Measurements from ENCODE around the gene TRAPPC14. TPM values are rescaled to one million over a fixed set of nuclear protein-coding genes. Genes with fewer than 3 reads are reported as not detected.

Gene TRAPPC14
- total RNA-seq, 1 experiment from 2014 or later, result 8.1 TPM

GRCh38 chr7:100126239-100126930 lies 32.1 kb downstream of the TRAPPC14 start:
- no peak for DNase-seq (ENCODE audit: low read depth)

- DNase-seq (ENCODE audit: low read depth), result no peak
Measured at GRCh38 chr7:100124301-100125230, 34.0 kb downstream of the TRAPPC14 start.

- DNase-seq (ENCODE audit: low read depth), result no peak
Measured at GRCh38 chr7:100122568-100122967, 36.0 kb downstream of the TRAPPC14 start.

- no peak for DNase-seq (ENCODE audit: low read depth)
Measured at GRCh38 chr7:100122067-100122466, 36.5 kb downstream of the TRAPPC14 start.

GRCh38 chr7:100120733-100121036 lies 37.8 kb downstream of the TRAPPC14 start:
- no peak for DNase-seq (ENCODE audit: low read depth)

GRCh38 chr7:100119970-100120732 lies 38.4 kb downstream of the TRAPPC14 start:
- peak; percentile 70 for DNase-seq (ENCODE audit: low read depth)

GRCh38 chr7:100119072-100119969 lies 39.2 kb downstream of the TRAPPC14 start, which contains the start of the genes CNPY4 and TAF6:
CNPY4 (plus strand) TSS chr7:100119634; CDS start chr7:100119745, 111 bp downstream.
TAF6 (minus strand) TSS chr7:100119358; CDS start chr7:100114209, 5,149 bp downstream.
- DNase-seq (ENCODE audit: low read depth), result peak; percentile 95

- no peak for DNase-seq (ENCODE audit: low read depth)
Measured at GRCh38 chr7:100118388-100119071, 40.0 kb downstream of the TRAPPC14 start.

GRCh38 chr7:100115026-100115425 lies 43.5 kb downstream of the TRAPPC14 start:
- DNase-seq (ENCODE audit: low read depth), result no peak

- DNase-seq (ENCODE audit: low read depth), result no peak
Measured at GRCh38 chr7:100111914-100112313, 46.6 kb downstream of the TRAPPC14 start.

- DNase-seq (ENCODE audit: low read depth), result no peak
Measured at GRCh38 chr7:100111156-100111555, 47.4 kb downstream of the TRAPPC14 start.

GRCh38 chr7:100109521-100110163 lies 48.9 kb downstream of the TRAPPC14 start:
- DNase-seq (ENCODE audit: low read depth), result no peak

GRCh38 chr7:100107890-100108289 lies 50.6 kb downstream of the TRAPPC14 start:
- DNase-seq (ENCODE audit: low read depth), result no peak

GRCh38 chr7:100107125-100107737 lies 51.3 kb downstream of the TRAPPC14 start:
- DNase-seq (ENCODE audit: low read depth), result no peak

- DNase-seq (ENCODE audit: low read depth), result no peak
Measured at GRCh38 chr7:100106633-100107032, 51.9 kb downstream of the TRAPPC14 start.

GRCh38 chr7:100105534-100105933 lies 53.0 kb downstream of the TRAPPC14 start:
- no peak for DNase-seq (ENCODE audit: low read depth)

Data from RPMI7951 (cell line).